Umbilical cord (tissue), 2 donors: ENCODE results near the gene CNTNAP2. TPM values are rescaled to one million over a fixed set of nuclear protein-coding genes. Genes with fewer than 3 reads are reported as not detected.
"Not testable (repeated sequence)": the region's sequence is repeated elsewhere in the genome, so short reads cannot be mapped to it uniquely, and the experiment has no call there.

ENCODE experiments used
- DNase-seq: peaks from one replicate; pipeline ENCODE4 v3.0.0-alpha.2; 2015; ENCODE audit warnings: low spot score
- total RNA-seq: library from RNA; depleted of rRNA; stranded (reverse); fragments of >200 nt; gene quantifications from one replicate; pipeline ENCODE4 v1.2.3, GENCODE V29; 2014; ENCODE audit warnings: low replicate concordance; ENCODE audit not compliant: insufficient read depth

The CNTNAP2 gene
- total RNA-seq, 1 donor from 2014 or later, result 81.1 TPM

DNA sequence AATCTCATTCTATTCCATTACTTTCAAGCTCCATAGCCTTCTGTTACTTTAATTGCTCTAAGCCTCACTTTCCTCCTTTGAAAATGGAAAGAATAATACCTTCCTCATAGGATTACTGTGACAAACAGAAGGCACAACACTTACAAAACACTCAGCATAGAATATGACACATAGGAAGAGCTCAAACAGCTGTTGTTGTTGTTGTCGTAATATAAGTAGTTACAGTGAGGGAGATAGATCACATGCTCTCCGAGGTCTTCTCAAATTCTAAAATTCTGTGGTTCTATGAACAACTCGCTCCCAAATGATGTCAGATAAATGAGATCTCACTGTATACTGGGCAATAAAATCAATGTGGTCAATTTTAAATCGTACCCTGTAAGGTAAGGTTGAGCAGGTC lies 1424.7 kb downstream of the CNTNAP2 start:
- DNase-seq, result no peak

DNA sequence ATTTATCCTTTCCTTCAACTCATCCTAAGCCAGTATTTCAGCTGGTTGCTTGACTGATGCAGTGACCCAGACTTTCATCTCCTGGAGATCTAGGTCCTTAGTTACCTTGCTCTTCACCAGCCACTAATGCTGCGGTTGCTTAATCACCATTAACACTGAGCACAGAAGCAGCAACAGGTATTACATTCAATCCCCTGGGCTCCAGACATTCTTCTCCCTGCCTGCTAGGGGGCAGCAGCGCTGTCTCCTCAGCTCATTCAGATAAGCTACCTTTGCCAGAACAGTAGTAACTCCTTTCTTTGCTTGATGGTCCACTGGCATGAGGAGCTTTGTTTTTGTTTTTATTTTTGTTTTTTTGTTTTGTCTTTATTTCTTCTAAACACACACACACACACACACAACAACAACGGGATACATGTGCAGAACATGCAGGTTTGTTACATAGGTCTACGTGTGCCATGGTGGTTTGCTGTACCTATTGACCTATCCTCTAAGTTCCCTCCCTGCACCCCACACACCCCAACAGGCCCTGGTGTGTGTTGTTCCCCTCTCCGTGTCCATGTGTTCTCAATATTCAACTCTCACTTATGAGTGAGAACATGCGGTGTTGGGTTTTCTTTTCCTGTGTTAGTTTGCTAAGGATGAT lies 1430.8 kb downstream of the CNTNAP2 start:
- no peak for DNase-seq

- DNase-seq, result no peak
Measured at GRCh38 chr7:147556317-147556716, 1439.7 kb downstream of the CNTNAP2 start.

DNA sequence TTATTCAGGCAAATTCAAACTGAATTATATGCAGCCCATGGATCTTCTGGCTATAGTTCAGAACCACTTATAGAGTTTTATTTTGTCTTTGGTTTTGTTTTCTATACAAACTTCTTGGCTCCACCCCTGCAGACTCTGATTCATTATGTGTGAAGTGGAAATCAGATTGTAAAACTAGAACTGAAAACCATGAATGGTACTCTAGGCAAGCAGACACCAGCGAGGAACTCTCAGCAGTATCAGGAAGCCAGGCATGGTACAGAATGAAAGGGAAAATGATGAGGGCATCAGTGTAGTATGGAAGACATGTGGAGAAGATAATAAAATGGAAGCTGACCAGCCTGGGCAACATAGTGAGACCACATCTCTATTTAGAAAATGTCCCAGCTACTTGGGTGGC lies 1447.1 kb downstream of the CNTNAP2 start:
- DNase-seq, result no peak

- DNase-seq, result no peak
Measured at GRCh38 chr7:147564786-147565476, 1448.3 kb downstream of the CNTNAP2 start.

DNA sequence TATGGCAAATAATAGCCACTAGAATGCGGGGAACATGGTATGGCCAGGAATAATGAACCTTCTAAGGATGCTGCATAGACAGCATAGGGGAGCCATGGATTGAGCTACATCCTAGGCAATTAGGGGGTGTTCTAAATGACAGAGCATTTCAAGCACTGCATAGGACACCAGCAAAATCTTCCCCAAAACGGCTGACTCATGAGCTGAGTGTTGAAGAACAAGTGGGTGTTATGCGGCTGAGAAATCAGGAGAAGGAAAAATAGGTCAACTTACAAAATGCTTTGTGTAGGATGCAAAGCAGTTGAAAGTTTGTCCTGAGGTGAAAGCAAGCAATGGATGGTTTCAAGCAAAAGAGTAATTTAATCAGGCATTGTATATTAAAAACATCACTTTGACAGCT lies 1450.4 kb downstream of the CNTNAP2 start:
- DNase-seq, result no peak

GRCh38 chr7:147569116-147569913 lies 1452.7 kb downstream of the CNTNAP2 start:
- no peak for DNase-seq

DNA sequence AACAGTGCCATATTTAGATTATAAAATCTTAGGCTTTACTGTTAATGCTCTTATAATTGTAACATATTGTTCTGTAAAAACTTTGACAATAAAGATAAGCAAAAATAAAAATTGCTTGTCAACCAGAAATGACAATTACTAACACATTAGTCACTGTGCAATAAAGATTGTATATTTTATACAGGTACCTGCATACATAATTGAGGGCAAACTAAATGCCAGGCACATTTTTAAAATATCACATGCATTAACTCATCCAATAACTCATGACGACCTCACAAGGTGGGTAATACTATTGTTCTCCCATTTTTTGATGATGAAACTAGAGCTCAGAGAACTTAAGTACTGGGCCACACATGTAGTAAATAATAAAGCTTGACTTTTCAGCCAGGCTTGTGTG lies 1453.8 kb downstream of the CNTNAP2 start:
- DNase-seq, result no peak

DNA sequence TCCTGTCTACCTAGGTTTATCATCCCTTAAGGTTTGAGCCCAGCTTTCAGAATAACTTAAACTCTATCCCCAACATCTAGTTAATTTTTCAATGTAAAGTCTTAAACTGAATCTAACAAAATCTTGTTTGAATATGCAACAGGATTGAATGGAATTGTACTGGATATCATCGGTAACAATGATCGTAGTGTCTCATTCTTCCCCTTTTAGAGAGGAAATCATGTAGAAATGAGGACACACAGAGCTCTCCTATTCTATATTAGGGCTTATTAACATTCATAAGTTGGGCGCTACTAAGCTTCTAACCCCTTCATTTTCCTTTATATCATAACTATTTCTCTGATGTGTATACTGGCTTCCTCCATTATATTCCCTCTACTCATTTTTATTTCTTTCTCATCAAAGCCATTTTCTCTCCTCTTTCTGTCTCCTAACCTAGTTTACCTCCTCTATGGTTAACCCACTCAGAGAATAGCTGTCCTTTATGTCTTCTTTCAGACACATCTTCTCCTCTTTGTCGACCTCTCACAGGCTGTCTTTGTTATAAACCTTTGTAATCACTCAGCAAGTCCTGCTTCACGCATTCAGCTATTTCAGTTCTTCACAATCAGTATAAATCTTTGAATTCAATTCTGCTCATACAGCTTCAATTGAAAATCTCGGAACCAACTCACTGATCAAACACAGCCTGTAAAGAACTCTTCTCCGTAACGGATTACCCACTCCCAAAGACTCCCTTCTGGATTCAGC lies 1455.0 kb downstream of the CNTNAP2 start:
- no peak for DNase-seq

DNA sequence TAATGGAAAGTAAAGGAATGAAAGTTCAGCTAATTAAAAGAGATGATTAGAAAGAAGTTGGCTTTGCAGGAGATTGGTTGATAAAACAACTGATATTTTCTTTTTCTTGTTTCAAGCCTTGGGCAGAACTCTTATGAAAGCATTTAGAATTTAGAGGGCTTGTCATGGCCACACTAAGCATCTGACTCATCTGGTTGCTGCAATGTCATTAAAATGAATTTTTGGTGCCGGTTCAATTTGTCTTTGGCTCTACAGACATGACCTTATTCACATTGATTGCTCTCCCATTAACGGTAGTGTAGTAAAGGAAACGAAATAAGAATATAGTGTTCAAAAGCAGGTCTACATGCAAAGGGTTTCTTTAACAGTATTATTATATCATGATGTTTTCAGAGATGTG lies 1461.6 kb downstream of the CNTNAP2 start:
- no peak for DNase-seq

DNA sequence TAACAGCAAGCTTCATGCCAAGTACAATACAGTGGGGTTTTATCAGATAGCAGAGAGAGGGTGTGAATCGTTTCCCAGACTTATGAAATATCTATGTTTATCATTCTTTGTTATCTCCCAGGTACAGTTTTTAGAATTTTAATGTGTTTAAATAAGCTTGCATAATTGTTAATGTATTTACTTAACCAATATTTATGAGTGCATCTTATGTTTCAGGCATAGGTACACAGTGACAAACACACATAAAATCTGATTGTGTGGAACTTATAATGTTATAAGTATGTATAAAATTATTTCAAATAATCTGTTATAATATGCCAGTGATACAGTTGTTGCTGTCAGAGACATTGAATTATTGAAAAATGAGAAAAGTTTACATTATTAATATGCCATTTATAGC lies 1462.5 kb downstream of the CNTNAP2 start:
- DNase-seq, result no peak

GRCh38 chr7:147584771-147585193 lies 1468.2 kb downstream of the CNTNAP2 start:
- peak; percentile 12 for DNase-seq

- no peak for DNase-seq
Measured at GRCh38 chr7:147586110-147586509, 1469.5 kb downstream of the CNTNAP2 start.

DNA sequence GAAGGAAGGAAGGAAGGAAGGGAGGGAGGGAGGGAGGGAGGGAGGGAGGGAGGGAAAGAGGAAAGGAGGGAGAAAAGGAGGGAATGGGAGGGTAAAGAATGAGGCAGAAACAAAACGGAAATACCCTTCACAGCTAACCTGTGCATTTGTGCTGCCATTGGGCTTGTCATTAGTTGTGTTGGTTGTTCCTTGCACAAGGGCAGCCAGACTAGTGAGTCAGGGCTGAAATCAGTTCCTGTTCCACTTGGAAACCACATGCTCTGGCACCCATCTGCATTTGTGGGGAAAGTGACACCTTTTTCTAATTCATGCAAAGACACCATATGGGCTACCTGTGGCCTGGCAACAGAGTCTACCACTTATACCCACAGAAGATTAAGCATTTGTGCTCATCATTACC lies 1469.9 kb downstream of the CNTNAP2 start:
- no peak for DNase-seq

DNA sequence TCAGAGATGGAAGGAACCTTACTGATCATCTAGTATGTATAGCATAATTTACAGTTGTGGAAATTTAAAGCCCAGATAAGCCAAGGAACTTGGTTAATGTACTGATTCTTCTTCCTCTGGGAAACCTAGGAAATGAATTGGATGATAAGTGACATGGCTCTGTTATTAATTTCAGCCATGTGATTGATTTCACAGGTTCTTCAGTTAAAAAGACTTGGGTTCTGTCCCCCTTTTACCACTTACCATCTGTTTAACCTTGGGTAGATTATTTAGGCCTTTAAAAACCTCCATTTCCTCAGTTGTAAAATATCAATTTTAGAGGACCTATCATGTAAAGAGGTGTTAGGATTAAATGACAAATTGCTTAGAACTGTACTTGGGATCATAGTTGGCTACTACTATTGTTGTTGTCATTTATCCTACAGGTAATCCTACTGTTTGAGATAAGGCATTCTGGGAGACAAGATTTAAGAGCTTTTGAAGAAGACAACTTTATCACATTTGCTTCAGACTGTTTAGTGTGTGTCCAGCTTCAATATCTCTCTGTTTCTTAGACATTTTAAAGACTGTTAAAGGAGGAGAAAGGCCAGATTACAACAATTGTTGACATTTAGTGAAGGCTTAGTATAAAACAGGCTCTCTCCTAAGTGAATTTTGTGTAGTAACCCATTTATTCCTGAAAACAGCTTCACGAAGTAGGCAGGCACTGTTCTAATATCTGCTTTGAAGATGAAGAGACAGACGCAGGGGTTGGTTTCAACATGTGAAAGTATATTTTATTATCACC lies 1476.9 kb downstream of the CNTNAP2 start:
- DNase-seq, result peak; percentile 50

DNA sequence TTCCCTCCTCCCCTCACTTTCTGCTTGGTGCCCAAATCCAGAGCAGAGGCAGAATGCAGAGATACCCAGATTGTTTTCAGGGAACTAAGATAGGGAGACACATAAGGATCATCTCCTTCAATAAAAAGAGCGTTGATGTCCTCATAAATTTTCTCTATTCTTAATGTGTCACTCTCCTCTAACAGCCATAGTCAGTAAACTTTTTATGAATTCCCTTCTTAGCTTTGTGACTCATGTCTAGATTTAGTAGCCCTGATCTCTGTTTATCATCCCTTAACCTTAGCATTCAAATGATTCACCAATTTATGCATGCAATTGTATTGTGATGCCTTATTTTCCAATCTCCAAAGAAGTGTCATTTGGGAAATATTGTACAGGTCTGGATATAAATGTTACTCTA lies 1478.4 kb downstream of the CNTNAP2 start:
- peak; percentile 65 for DNase-seq

- DNase-seq, result not testable (repeated sequence)
Measured at GRCh38 chr7:147598687-147599086, 1482.1 kb downstream of the CNTNAP2 start.

DNA sequence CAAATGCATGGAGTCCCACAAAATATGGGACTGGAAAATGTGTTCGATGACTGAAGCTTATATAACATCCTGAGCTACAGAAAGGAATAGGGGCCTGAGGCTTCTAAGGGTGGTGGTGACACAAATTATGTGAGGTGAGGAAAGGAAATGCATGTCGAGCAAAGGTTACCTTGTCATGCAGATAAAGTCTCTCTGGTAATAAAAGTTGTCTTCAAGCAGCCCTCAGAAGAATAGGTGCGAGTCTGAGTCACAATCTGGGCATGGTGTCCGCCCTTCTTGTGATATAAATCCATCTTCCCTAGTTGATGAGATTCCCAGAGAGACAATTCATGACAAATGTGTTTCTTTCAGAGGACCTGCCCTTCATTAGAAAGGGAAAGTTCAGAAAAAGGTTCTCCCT lies 1488.7 kb downstream of the CNTNAP2 start:
- no peak for DNase-seq

DNA sequence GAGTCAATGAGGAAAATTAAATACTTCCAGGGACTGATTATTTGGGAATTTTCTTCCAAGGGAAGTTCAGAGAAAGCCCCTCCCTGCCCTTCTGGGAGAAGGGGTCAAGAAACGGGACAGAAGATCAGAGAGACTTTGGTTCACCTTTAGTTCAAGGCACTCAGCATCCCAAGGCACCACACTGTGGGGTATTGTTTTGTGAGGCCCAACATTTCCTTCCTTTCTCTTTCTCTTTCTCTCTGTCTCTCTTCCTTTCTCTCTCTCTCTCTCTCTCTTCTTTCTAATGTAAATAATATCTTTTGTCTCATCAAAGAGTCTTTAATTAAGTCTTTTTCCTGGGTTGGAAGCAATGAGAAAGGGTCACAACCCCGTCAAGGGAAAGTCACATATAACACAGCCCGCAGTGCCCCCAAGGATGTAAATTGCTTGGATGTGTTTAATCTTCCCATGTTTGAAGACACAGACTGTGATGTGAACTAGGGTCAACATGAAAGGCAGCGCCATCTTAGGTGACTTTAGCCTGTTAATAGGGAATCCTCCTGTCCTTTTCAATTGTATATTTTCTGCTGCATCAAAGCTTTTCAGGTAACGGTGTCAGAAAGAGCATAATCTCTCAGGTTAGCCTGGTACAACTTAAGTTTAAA lies 1490.7 kb downstream of the CNTNAP2 start:
- DNase-seq, result no peak

- DNase-seq, result no peak
Measured at GRCh38 chr7:147611431-147611830, 1494.8 kb downstream of the CNTNAP2 start.

- no peak for DNase-seq
Measured at GRCh38 chr7:147635288-147635687, 1518.7 kb downstream of the CNTNAP2 start.
